ENCODE measurements around the gene AKAP6.

The AKAP6 gene

DNA sequence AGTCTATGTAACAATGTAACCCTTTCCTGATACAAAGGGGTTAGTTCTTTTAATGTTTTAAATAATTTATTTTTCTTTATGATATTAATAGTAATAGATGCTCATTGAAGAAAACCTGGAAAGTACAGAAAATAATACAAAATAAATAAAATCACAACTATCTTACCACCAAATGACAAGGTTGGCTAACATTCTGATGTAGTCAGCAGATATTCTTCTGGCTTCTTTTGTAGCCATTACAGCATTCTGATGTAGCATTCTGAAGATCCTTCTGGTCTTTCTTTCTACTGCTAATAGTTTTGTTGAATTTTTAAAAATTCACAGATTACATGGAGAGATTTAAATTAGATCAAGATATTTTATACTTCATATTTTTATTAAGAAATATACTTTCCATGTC, 301.6 kb downstream of the AKAP6 start:
- Histone ChIP-seq H3K27ac (no peak overlapping the region), H3K4me3 (no peak overlapping the region)

DNA sequence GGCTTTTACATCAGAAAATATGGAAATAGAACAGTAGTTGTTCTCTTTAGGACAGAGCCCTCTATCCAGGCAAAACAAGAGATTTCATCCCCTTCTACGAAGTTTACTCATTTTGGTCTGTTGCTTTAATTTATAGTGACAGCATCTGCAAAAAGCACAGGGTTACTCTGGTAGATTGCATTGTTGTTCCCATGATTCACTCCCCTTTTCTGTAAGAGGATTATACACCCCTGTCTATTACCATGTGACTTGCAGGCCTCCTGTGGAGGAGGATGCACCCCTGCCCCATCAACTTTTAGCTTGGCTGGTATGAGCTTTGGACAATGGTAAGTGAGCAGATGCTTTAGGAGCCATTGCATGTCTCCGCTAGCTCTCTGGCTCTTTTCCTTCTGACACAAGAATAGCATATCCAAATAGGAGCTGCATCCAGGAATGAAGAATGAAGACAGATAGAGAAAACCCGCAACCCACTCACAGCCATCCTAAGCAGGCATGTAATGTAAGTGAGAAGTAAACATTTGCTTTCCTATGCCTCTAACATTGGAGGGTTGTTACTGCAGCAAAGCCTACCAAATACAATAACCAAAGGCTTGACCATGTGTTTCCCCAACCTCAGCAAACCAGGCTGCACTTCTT, 304.2 kb downstream of the AKAP6 start:
- Histone ChIP-seq H3K27ac (no peak overlapping the region), H3K4me3 (no peak overlapping the region)

DNA sequence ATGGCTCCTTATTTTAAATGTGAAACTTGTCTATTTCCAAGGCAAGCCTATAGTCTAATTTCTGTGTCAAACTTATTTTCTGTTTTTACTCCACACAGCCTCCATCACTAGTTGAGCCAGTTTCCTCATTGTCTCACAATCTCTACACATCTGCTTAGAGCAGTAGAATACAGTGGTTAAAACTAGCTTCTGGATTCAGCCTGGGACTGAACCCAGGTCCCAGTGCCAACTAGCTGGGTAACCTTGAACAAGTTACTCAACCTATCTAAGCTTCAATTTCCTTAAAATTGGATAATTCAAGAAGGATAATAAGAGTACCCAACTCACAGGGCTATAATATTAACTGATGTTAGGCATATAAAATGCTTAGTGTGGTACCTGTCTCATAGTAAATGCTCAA, 304.8 kb downstream of the AKAP6 start:
- no peak overlapping the region for H3K4me3 ChIP-seq
- H3K27ac ChIP-seq: peak overlapping the region in 1 of 21 experiments; percentile 12

DNA sequence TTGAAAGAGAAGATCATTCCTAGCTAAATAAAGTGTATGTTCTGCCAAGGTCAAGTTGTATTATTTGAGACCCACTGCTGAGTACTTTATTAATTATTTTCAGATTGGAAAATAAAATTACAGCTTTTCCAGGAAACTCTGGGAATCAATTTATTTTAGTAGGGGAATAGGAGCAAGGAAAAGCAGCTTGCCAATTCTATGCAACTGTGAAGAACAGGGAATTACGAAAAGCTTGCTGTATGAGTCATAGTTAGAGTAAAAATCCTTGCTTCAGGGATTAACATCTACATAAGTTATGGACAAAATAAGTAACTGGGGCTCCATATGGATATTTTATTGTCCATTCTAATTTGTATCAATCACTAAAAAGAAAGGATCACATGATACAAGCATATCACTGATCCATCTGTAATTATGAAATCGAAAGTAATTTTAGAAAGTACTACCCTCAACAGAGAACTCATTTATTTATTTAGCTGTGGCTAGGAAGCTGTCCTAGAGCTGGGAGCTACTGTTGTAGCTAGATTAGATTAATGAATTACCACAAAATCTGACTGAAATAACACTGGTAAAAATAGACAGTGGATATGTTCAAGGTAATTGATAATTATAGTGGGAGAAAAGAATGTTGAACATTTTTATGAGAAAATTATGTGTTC, 306.1 kb downstream of the AKAP6 start:
- Histone ChIP-seq H3K27ac (peak overlapping the region in 3 of 21 experiments; percentile 11 to 12 (median 12)), H3K4me3 (no peak overlapping the region)

DNA sequence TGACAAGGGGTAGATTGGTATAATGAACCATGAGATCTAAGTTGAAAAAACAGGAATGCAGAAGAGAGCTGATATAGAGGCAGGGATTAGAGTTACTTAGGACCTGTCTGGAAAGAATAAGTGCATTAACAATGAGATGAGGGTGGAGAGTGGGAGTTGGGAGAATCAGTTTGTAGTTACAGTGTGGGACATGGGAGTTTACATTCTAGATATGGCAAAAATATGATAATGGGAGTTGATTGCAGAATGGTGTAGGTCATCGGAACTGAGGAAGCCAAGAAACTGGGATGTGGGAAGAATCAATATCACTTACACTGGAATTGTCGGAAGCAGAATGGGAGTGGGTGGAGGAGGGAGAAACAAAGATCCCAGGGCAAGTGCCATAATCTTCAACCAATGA, 308.5 kb downstream of the AKAP6 start:
- no peak overlapping the region for H3K4me3 ChIP-seq
- H3K27ac ChIP-seq: no peak overlapping the region

DNA sequence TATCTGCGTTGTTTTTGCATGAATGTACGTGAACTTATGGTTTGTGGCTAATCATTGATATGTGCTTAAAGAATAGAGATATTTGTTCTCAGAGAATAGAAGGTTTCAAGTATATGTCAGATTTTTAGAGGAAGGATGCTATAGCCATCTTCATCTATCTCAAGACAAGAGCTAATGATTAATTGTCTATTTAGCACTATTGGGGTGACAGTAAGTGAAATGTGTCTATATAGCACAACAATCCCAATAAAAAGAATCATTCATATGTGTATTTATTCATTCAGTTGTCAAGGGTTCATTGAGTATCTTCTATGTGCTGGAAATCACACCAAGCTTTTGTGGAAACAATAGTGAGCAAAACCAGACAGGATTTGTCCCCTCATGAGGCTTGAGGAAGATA, 310.1 kb downstream of the AKAP6 start:
- Histone ChIP-seq H3K4me3 (no peak overlapping the region), H3K27ac (no peak overlapping the region)

DNA sequence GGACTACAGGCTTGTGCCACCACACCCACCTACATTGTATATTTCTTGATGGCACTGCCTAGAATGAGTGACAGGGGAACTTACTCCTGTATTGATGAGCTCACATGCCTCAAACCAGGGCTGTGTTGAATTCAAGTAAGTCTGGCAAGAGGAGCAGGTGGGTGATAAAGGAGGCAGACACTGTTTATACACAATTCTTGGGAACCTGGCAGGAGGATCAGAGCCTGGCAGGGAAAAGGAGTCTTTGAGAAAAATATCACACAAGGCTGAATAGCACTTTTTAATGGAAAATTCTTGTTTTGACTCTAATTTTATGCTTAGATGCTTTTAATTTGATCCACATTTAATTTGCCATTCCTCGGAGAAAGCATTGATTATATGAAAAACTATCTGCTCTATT, 316.5 kb downstream of the AKAP6 start:
- Histone ChIP-seq H3K27ac (no peak overlapping the region), H3K4me3 (no peak overlapping the region)

DNA sequence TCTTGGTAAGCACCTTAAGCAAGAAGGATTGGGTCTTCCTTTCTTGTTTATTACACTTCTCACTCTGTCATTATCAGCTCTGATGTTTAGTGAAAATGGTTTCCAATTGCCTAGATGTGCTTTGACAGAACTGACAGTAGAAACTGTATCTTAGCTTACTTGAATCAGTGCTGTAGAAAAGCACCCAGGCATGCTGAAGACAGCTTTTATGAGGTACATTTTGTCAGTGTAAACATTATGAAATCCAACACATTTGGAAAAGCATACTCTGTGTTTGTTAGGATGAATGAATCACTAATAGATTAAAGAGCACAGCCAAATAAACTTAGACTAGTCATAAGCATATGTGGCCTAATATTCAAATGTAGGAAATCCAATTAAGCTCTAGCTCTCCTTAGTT, 319.3 kb downstream of the AKAP6 start:
- H3K4me3 ChIP-seq: no peak overlapping the region
- H3K27ac ChIP-seq: peak overlapping the region in 1 of 21 experiments; percentile 5

DNA sequence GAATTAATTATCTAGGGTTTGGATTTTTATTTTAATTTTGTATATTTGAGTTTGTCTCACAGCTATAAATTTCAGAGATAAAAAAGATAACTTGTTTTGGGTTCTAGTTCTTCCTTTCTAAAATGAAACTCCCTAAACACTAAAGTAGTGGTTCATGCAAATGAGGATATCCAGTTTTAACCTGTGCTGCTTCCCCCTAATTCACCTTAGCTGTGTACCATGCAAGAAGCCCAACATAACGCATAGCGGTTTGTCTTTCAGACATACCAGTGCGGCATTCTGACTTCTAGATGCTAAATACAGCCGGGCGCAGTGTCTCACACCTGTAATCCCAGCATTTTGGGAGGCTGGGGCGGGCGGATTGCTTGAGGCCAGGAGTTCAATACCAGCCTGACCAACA, 320.9 kb downstream of the AKAP6 start:
- Histone ChIP-seq H3K27ac (no peak overlapping the region), H3K4me3 (no peak overlapping the region)

DNA sequence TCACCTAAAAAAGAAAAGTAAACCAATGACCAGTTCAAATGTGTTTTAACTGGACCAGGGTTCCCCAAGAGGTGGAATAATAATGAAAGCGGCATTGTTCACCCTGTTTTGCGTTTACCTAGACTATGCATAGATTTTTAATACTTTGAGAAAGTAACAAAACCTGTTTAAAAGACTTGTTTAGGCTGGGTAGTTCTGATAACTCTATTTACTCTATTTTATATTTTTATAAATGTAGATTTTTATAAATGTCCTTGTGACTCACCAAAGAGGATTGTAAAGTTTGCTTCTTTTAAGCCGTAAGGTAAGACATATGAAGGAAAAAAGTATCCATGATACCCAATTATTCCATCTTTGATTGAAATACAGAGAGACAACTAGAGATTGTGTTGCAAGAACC, 321.6 kb downstream of the AKAP6 start:
- Histone ChIP-seq H3K27ac (no peak overlapping the region), H3K4me3 (no peak overlapping the region)

DNA sequence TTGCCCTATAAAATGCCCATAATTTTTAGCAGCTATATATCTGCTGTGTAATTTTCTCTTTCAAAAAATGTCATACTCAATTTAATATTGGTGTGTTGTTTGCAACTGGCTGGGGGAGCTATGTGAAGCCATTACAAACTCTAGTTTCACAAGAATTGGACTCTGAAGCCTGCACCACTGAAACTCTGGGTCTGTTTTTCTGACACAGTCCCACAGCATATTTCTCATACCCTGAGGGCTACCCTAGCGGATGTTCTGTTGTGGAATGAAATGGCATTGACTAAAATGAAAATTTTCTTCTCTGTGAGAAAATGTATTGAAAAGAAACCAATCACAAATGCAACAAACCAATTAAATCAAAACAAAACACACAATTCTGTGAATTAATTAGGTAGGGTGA, 325.0 kb downstream of the AKAP6 start:
- Histone ChIP-seq H3K27ac (no peak overlapping the region), H3K4me3 (no peak overlapping the region)

DNA sequence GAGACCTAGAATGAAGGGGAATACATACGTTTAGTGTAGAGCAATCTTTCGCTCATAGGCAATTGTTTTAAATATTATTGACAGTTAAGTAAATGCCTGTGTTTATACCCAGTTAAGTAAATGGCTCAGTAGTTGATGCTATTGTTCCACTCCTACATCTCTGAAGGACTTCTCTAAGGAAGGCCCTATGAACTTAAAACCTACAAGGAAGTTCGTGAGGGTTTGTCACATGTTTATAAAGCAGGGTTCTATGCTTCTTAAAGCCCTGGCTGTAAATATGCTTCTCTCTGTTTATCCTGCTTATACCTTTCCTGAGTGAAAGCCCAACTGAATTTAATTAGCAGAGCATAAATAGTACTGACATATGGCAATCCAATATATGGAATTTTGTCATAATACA, 327.5 kb downstream of the AKAP6 start:
- no peak overlapping the region for H3K4me3 ChIP-seq
- H3K27ac ChIP-seq: peak overlapping the region in 2 of 21 experiments; percentile 9 to 24

DNA sequence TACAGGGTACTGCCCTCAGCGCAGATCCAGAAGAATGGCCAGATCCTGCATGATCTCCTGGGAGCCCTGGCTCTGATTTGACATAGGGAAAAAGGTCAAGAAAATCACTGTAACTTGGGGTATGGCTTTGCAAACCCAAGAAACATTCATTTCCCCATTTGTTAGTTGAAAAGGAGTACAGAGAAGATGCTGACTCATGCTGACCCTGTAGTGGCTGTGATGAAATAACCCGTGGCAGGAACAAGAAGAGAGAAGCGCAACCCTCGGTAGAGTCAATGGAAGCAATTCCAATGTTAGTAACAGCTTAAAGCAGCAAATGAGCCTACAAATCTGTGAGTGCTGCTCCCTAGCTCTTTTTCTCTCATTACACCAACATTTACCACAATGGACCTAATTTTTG, 328.0 kb downstream of the AKAP6 start:
- H3K27ac ChIP-seq: peak overlapping the region in 2 of 21 experiments; percentile 9 to 24
- H3K4me3 ChIP-seq: no peak overlapping the region

DNA sequence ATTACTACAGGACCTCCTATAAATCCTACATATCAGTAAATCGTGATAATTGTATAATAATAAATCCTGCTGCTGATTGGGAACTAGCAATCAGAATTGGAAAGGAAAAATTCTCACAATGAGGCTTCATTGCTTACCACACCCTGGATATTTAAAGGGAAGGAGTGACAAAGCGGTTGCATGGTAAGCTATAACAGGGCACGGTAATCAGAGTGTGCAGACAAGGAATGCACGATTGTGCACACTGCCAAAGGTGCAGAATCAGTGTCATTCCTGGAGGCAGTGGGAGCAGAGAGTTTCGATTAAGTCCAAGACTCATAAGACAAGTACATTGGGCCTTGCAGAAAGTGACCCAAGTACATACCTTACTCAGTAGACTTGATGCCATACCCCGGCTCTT, 332.1 kb downstream of the AKAP6 start:
- no peak overlapping the region for H3K27ac ChIP-seq
- H3K4me3 ChIP-seq: no peak overlapping the region

DNA sequence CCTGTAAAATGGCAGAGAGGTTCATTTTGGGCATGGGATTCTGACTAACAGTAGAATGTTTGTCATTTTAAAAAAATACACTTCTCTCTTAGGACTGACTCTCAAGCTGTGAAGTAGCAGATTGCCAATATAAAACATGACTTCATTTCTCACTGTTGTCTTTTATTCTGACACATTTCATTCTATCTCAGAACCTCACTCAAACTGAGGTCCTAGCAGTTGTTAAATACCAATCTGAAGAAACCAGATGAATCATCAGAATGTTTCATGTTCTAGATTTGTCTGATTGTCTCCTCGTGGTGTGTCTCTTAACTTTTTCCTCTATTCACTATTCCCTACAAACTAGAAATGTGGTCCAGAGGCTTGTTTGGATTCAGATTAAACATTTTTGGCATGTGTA, 333.1 kb downstream of the AKAP6 start:
- H3K4me3 ChIP-seq: no peak overlapping the region
- no peak overlapping the region for H3K27ac ChIP-seq

DNA sequence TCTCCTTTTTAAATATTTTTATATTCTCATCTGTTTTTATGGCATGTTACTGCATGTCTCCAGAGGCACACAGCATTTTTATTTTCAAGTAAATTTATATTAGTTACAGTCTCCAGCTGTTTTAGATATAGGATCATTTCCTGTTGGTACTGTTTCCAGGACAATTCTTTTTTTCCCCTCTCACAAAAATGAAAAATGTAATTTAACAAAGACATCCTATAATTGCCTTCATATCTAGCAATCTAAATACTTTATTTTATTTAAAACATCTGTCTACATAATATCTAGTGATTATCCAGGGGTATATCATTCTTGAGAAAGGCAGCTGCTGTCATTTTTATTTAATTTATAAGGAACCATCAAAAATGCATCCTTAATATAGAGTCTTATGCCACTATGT, 337.2 kb downstream of the AKAP6 start:
- H3K27ac ChIP-seq: no peak overlapping the region

DNA sequence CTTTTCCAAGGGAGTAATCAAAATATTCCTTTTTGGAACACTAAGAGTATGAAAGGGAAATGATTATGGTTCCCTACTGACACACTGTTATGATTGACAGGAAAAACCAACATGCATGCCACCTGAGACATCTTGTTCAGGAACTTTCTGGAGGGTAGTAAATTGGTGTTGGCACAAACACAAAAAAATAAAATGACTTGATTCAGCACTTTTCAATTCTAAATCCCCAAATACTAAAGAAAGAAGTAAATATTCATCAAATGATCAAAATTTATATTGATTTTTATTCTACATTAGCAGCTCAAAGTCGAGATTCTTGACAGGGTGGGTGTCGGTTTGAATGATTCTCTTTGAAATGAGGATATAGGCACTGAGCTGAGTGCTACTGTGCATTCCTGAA, 338.2 kb downstream of the AKAP6 start:
- H3K27ac ChIP-seq: no peak overlapping the region
- H3K4me3 ChIP-seq: no peak overlapping the region

More for the DNA sequence above, 337.2 kb downstream of the AKAP6 start:
- H3K4me3 ChIP-seq: no peak overlapping the region

DNA sequence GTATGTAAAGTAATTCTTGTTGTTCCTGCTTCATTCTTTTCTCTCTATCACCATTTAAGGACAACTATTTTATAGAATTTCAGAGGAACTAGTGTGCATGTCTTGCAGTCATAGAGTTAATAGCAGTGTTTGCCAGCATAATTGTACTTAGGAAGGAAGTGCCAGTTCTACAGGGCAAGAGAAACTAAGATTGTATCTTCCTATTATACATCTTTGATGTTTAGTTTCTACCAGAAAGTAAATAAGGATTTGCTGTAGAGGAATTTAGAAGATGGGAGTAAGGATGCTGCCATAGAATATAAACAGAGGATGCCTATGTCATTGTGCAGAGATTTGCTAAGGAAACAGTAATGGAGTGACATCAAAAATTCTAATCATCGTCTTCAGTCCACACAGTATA, 338.7 kb downstream of the AKAP6 start:
- H3K27ac ChIP-seq: no peak overlapping the region
- H3K4me3 ChIP-seq: no peak overlapping the region

DNA sequence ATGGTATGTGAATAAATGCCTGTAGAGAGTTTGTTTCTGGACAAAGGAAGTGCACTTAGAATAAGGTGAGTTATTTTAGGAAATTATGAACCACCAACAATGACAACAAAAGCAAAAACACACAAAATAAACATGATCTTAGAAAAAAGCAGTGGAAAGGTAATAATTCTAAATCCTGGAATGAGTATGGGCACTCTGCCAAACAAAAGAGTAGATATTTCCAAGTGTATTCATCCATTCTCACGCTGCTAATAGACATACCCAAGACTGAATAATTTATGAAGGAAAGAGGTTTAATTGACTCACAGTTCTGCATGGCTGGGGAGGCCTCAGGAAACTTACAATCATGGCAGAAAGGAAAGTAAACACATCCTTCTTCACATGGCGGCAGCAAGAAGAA, 340.3 kb downstream of the AKAP6 start:
- no peak overlapping the region for H3K27ac ChIP-seq
- H3K4me3 ChIP-seq: no peak overlapping the region

DNA sequence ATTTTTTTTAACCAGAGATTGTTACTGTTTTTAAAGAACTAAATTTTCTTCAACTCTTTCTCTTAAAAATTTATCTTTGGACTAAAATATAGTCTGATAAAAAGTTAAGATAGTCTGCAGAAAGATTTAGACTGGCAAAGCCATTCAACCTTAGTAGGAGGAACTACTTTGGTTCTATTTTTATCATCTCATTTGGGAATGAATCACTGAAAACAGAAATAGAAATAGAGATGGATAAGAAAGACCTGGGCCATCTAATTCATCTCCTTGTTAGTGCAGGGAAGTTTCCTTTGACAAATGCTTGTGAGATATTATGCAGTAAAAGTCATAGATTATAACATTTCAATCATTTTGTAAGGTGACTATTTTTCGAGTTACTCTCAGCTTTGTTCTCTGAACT, 346.3 kb downstream of the AKAP6 start:
- Histone ChIP-seq H3K27ac (no peak overlapping the region), H3K4me3 (no peak overlapping the region)

DNA sequence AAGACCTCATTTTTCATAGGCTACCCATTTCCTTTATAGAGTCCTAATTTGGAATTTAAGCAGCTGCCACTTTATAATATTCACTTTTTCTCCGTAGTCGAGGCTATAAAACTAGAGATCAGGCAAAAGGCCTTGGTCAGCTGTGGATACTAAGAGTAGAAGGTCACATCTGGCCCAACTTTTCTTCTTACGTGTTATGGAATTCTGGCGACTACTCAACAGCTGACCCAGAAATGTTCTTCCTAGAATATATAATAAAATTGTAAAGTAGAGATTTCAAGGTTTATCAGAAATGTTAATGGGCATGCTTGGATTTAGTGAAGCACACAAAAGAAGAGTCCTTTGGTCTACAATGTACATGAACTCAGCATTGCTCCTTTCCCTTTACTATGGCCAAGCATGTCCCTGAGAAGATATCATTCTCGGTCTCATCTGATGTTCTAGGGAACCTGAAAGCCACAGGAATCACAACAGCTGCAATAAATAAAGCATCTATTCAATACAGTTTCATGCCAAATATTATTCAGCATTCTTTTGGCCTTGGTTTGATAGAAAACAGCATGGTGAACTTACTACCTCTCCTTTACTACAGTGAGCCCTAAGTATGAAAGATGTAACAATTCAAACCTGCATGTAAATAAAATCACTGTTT, 348.2 kb downstream of the AKAP6 start:
- H3K27ac ChIP-seq: no peak overlapping the region

More for the DNA sequence above, 348.2 kb downstream of the AKAP6 start:
- no peak overlapping the region for H3K4me3 ChIP-seq
